CD14-positive monocyte (primary cell): ENCODE results near the gene HGFAC. TPM values are rescaled to one million over a fixed set of nuclear protein-coding genes. Genes with fewer than 3 reads are reported as not detected.

Experiments
- DNase-seq, 3 donors: peaks; one replicate each; pipeline ENCODE4 v3.0.0-alpha.2; 2011 to 2022
- H2AFZ ChIP-seq: 2 replicates; pipeline ENCODE4 v1.6.0; 2012; ENCODE audit warnings: mild to moderate bottlenecking, low read depth, low read length, inconsistent platforms; ENCODE audit not compliant: insufficient read depth, poor library complexity, severe bottlenecking
- H3K27ac ChIP-seq, 2 donors: 1 replicate in 1 of 2; 2 replicates in 1 of 2; pipeline ENCODE4 v1.5.1; 2012 to 2013; ENCODE audit warnings: low read length in 2 of 2, control low read depth in 1 of 2, inconsistent platforms in 1 of 2, low read depth in 1 of 2, mild to moderate bottlenecking in 1 of 2
- H3K27me3 ChIP-seq, 2 donors: one replicate each; pipeline versions ENCODE4 v1.6.0 to v1.6.1; 2011 to 2013; ENCODE audit warnings: low read length in 2 of 2; ENCODE audit not compliant: control insufficient read depth in 2 of 2, insufficient read depth in 2 of 2
- H3K36me3 ChIP-seq, 2 donors: replicated peaks in 1 of 2; 1 replicate in 1 of 2; 2 replicates in 1 of 2; pipeline versions ENCODE4 v1.5.1 to v1.6.1; 2012 to 2013; ENCODE audit warnings: low read length in 2 of 2, control low read depth in 1 of 2, inconsistent platforms in 1 of 2, mild to moderate bottlenecking in 1 of 2; ENCODE audit not compliant: insufficient read depth in 2 of 2, control insufficient read depth in 1 of 2
- H3K4me1 ChIP-seq, 2 donors: 1 replicate in 1 of 2; 2 replicates in 1 of 2; pipeline versions ENCODE4 v1.5.1 to v1.6.1; 2012 to 2013; ENCODE audit warnings: low read length in 2 of 2, control low read depth in 1 of 2, inconsistent platforms in 1 of 2, mild to moderate bottlenecking in 1 of 2, moderate library complexity in 1 of 2; ENCODE audit not compliant: insufficient read depth in 2 of 2, control insufficient read depth in 1 of 2
- H3K4me2 ChIP-seq: replicated peaks from 2 replicates; pipeline ENCODE3; 2012; ENCODE audit warnings: low read length, moderate library complexity, mild to moderate bottlenecking; ENCODE audit not compliant: poor library complexity, severe bottlenecking; ENCODE audit errors: extremely low read depth
- H3K4me3 ChIP-seq, 3 experiments: fragments of 200-600 bp in 1 of 3; sonication (generic) in 1 of 3; replicated peaks in 1 of 3; 1 replicate in 2 of 3; 2 replicates in 1 of 3; pipeline ENCODE4 v1.5.1; 2011 to 2013; ENCODE audit warnings: low read length in 3 of 3, mild to moderate bottlenecking in 3 of 3, control low read depth in 2 of 3, low read depth in 2 of 3, inconsistent platforms in 1 of 3, moderate library complexity in 1 of 3
- H3K79me2 ChIP-seq: 2 replicates; pipeline ENCODE4 v1.6.0; 2012; ENCODE audit warnings: mild to moderate bottlenecking, control low read depth, inconsistent platforms, low read length, moderate library complexity; ENCODE audit not compliant: insufficient read depth
- H3K9ac ChIP-seq: 2 replicates; pipeline ENCODE4 v1.6.0; 2017; ENCODE audit warnings: low read length, mild to moderate bottlenecking; ENCODE audit not compliant: insufficient read depth, poor library complexity, severe bottlenecking
- H3K9me3 ChIP-seq, 2 donors: replicated peaks in 1 of 2; 1 replicate in 1 of 2; 2 replicates in 1 of 2; pipeline versions ENCODE4 v1.5.1 to v1.6.1; 2012 to 2013; ENCODE audit warnings: low read length in 2 of 2, control low read depth in 1 of 2; ENCODE audit not compliant: control insufficient read depth in 1 of 2, insufficient read depth in 1 of 2
- H4K20me1 ChIP-seq: 2 replicates; pipeline ENCODE4 v1.6.0; 2012; ENCODE audit warnings: mild to moderate bottlenecking, low read length, control low read depth, moderate library complexity; ENCODE audit not compliant: insufficient read depth
- H3K27ac Mint-ChIP-seq, 7 donors: one replicate each; pipeline ENCODE4 v1.8.0; 2020; ENCODE audit warnings: mild to moderate bottlenecking in 7 of 7, mixed read lengths in 7 of 7, moderate library complexity in 6 of 7, inconsistent platforms in 2 of 7
- H3K27me3 Mint-ChIP-seq, 3 donors: one replicate each; pipeline ENCODE4 v1.8.0; 2021 to 2022; ENCODE audit warnings: low read depth in 3 of 3, mild to moderate bottlenecking in 3 of 3, mixed read lengths in 3 of 3, moderate library complexity in 3 of 3, inconsistent platforms in 1 of 3
- H3K36me3 Mint-ChIP-seq, 2 donors: one replicate each; pipeline ENCODE4 v1.8.0; 2020; ENCODE audit warnings: mixed read lengths in 2 of 2, inconsistent platforms in 1 of 2, mild to moderate bottlenecking in 1 of 2
- H3K4me1 Mint-ChIP-seq: one replicate; pipeline ENCODE4 v1.8.0; 2020; ENCODE audit warnings: mild to moderate bottlenecking, mixed read lengths
- H3K4me3 Mint-ChIP-seq, 2 donors: one replicate each; pipeline ENCODE4 v1.8.0; 2020; ENCODE audit warnings: mild to moderate bottlenecking in 2 of 2, mixed read lengths in 2 of 2, moderate library complexity in 1 of 2
- H3K9me3 Mint-ChIP-seq, 7 donors: one replicate each; pipeline ENCODE4 v1.8.0; 2020 to 2022; ENCODE audit warnings: mixed read lengths in 7 of 7, mild to moderate bottlenecking in 6 of 7, moderate library complexity in 6 of 7, inconsistent platforms in 2 of 7
- WGBS: methylation state at CpG from one replicate; pipeline ENCODE4 v1.1.5; 2013; ENCODE audit warnings: missing lambda C conversion rate; ENCODE audit not compliant: insufficient coverage; 5-methylcytosine and 5-hydroxymethylcytosine counted together
- intact Hi-C, 2 donors: fragments of 100-400 bp; cut with micrococcal nuclease; formaldehyde crosslinking; loops; one replicate each; pipeline versions ENCODE4 v1.15.0 to v1.15.1; 2023
- polyA plus RNA-seq, 3 donors: library from polyadenylated mRNA; depleted of rRNA in 1 of 3; unstranded in 2 of 3; stranded (reverse) in 1 of 3; fragments of 300-500 nt in 2 of 3; fragments of >200 nt in 1 of 3; fragmentation: Illumina TruSeq in 2 of 3; gene quantifications; 1 replicate in 2 of 3; 2 replicates in 1 of 3; pipeline ENCODE4 v1.2.3, GENCODE V29; 2012 to 2021
- TF ChIP-seq, protein P1 (sequence below): fragments of 200-600 bp; IDR thresholded peaks from one replicate; pipeline ENCODE4 v1.8.0; 2022; ENCODE audit warnings: antibody characterized with exemption, mild to moderate bottlenecking

The HGFAC gene
- polyA plus RNA-seq, 3 donors, result 0.17 TPM; not detected in 2

DNA sequence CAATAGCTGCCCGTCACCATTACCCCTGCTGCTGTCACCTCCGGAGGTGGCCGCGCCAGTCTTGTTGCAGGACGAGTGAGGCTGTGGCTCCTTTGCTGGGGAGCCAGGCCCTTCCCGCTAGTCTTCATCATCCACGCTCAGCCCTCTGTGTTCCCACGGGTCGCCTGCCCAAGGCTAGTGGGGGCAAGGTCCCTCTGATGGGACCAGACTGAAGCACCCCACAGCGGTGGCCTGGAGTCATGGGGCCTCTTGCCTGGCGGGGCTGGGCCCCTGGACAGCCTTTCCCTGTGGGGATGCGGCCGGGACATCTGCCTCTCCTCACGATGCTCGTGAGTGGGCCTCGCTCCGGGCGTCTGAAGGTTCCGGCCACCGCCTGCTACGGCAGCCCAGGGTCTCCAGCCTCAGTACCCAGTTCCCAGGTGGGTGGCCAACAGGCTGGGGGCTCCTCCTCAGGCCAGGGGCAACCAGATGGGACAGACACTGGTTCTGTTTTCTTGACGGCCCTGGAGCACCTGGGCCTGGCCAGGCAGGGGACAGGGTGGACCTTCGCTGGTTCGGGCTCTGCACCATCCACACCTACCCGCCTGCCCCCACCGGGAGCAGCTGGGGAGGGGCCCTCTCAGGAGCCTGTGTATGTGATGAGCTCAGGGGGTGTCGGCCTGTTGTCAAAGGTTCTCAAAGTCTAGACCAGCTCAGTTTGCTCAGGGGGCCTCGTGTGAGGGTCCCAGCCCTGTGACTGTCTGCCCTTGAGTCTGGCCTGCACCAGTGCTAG lies 53.6 kb downstream of the HGFAC start:
- H3K36me3 Mint-ChIP-seq, result no peaks in the 10 kb centered on the region
- H3K27ac Mint-ChIP-seq, result no peak overlapping the region
- no peak overlapping the region for H3K4me3 Mint-ChIP-seq
- no peak overlapping the region for H3K4me3 ChIP-seq
- H3K9me3 ChIP-seq, result no peaks in the 10 kb centered on the region
- intact Hi-C loops, result no loop called here
- H2AFZ ChIP-seq, result no peak overlapping the region
- no peaks in the 10 kb centered on the region for H3K4me1 ChIP-seq
- DNase-seq, result no peak
- no peaks in the 10 kb centered on the region for H3K4me1 Mint-ChIP-seq
- peaks cover 27% of the 10 kb centered on the region for H4K20me1 ChIP-seq
- H3K27ac ChIP-seq, result no peak overlapping the region
- H3K79me2 ChIP-seq, result no peaks in the 10 kb centered on the region
- peaks cover 0 to 6% (median 0%) of the 10 kb centered on the region in 7 donors for H3K9me3 Mint-ChIP-seq
- peaks cover 24 to 56% (median 25%) of the 10 kb centered on the region in 3 donors for H3K27me3 Mint-ChIP-seq
- no peaks in the 10 kb centered on the region for H3K36me3 ChIP-seq
- no peak overlapping the region for H3K9ac ChIP-seq
- no peak overlapping the region for H3K4me2 ChIP-seq
- TF ChIP-seq, protein P1, sequence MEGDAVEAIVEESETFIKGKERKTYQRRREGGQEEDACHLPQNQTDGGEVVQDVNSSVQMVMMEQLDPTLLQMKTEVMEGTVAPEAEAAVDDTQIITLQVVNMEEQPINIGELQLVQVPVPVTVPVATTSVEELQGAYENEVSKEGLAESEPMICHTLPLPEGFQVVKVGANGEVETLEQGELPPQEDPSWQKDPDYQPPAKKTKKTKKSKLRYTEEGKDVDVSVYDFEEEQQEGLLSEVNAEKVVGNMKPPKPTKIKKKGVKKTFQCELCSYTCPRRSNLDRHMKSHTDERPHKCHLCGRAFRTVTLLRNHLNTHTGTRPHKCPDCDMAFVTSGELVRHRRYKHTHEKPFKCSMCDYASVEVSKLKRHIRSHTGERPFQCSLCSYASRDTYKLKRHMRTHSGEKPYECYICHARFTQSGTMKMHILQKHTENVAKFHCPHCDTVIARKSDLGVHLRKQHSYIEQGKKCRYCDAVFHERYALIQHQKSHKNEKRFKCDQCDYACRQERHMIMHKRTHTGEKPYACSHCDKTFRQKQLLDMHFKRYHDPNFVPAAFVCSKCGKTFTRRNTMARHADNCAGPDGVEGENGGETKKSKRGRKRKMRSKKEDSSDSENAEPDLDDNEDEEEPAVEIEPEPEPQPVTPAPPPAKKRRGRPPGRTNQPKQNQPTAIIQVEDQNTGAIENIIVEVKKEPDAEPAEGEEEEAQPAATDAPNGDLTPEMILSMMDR, result no peak
- H3K27me3 ChIP-seq, result peaks cover 0 to 10% of the 10 kb centered on the region in 2 donors
- WGBS, result 89% methylated on average over 25 of the region's 28 CpGs

DNA sequence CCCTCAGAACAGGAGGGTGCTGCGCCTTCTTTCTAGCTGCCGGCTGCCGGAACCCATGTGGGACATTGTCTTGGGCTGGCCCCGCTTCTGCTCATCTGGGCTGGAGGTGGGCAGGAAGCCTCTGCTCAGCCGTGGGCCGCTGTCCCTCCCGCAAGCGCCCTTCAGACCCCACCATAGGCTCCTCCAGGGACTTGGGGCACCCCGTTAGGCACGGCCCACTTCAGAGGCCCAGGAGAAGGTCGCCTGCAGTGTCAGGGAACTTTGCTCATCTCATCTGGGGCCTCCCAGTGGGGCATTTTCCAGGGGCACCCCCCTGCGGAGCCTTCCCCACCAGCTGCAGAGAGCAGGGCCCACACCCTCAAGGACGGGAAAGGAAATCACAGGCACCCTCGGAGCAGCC lies 54.3 kb downstream of the HGFAC start:
- no peak overlapping the region for H3K4me3 Mint-ChIP-seq
- H3K27me3 ChIP-seq, result peaks cover 0 to 10% of the 10 kb centered on the region in 2 donors
- no peak overlapping the region for H3K4me2 ChIP-seq
- H3K4me3 ChIP-seq, result no peak overlapping the region
- H3K4me1 Mint-ChIP-seq, result no peaks in the 10 kb centered on the region
- H2AFZ ChIP-seq, result no peak overlapping the region
- H3K9me3 Mint-ChIP-seq, result peaks cover 0 to 3% (median 0%) of the 10 kb centered on the region in 7 donors
- no peaks in the 10 kb centered on the region for H3K4me1 ChIP-seq
- H3K27ac Mint-ChIP-seq, result no peak overlapping the region
- H3K36me3 Mint-ChIP-seq, result peaks cover 0 to under 1% of the 10 kb centered on the region in 2 donors
- DNase-seq, result no peak
- H3K9me3 ChIP-seq, result no peaks in the 10 kb centered on the region
- peaks cover 18 to 49% (median 21%) of the 10 kb centered on the region in 3 donors for H3K27me3 Mint-ChIP-seq
- intact Hi-C loops, result no loop called here
- no peak overlapping the region for H3K9ac ChIP-seq
- no peak overlapping the region for H3K27ac ChIP-seq
- H3K79me2 ChIP-seq, result no peaks in the 10 kb centered on the region
- H3K36me3 ChIP-seq, result peaks cover 0 to 1% of the 10 kb centered on the region in 2 donors
- TF ChIP-seq, protein P1, result no peak
- H4K20me1 ChIP-seq, result peaks cover 34% of the 10 kb centered on the region
- 68% methylated on average over 9 of the region's 14 CpGs for WGBS
